T-helper 2 cell (primary cell): ENCODE measurements around the gene AFF2.

ENCODE experiments used
- DNase-seq, 5 experiments: peaks; one replicate each; pipeline versions ENCODE4 v3.0.0 to v3.0.0-alpha.2; 2012 to 2022

AFF2 gene

GRCh38 chrX:149032449-149032848 is 532.0 kb downstream of the AFF2 start:
- no peak for DNase-seq

DNA sequence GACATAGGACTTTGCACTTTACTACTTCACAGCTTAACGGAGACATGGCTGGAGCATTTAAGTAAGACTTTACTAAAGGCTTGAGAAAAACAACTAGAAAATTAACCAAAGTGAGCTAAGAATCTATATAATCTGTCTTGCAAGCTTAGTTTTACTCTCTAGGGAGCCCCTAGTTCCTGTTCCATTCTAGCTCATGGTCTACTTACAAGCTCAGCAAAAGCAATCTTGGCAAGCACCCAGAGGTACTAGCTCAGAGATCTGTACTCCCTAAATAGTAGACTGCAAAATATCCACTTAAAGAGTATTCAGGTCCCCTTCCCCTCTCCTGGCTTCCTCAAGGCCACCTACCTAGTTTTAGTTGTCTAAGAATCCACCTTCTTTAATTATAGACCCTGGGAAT is 535.7 kb downstream of the AFF2 start:
- DNase-seq = no peak

GRCh38 chrX:149037281-149037870 is 537.0 kb downstream of the AFF2 start:
- no peak for DNase-seq

DNA sequence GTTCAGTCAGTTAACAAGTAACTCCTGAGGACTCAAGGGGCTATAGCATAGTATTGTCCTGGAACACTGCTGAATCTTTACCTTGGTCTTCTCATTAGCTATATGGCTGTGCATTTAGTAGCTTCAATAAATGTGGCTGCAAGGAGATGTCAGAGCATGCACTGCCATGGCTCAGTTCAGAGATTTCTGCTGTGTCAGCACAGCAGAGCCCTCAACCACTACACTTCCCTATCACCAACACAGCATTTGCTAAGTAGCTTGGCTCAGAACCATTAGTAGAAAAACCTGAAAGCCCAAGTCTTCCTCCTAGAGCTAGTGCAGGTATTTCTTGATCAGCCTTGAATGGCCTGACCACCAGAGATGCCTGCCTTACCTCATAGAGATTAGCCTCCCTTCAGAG is 538.6 kb downstream of the AFF2 start:
- no peak for DNase-seq

DNA sequence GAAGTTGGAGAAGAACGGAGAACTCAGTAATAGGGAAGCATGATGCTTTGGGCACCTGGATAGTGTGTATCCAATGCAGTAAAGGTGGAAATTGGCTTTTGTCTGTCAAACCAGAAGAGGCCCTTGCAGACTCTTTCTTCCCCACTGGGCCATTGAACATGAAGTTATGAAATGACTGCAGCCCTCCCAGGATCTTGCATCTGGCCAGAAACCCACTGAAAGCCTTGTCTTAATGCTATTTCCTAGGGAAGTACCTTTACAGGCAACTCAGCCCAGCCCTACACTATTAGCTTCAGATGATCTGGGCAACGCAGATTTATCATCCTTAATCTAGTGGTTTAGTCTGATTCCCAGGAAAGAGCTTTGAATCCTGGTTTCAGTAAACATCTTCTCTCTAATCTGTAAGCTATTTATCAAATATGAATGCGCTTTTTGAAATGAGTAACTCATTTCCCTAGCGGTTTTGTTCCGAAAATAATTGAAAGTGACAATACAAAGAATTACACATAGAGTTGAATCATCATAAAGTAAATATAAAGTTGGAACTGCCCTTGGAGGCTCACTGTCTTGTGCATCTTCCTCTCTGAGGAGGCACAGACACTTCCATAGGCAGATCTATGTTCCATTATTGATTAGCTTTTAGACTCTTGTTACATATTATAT is 540.6 kb downstream of the AFF2 start:
- DNase-seq = no peak

DNA sequence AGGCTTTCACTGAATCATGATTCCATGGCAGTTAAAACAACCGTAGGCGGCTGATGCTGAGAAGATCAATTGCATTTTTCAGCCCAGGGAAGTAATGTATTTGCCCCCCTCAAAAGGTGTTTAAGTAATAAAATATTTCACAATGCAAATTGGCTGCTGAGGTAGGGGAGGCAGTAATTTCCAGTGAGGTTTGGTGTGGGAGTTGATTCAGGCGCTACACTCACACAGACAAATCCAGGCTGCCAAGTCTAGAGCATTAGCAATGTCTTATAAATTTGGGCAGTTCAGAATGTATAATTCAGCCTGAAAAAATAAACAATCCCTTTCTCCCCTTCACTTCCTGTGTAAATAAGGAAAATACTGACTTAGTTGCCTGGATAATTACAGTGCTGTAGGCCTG is 543.0 kb downstream of the AFF2 start:
- DNase-seq = no peak

DNA sequence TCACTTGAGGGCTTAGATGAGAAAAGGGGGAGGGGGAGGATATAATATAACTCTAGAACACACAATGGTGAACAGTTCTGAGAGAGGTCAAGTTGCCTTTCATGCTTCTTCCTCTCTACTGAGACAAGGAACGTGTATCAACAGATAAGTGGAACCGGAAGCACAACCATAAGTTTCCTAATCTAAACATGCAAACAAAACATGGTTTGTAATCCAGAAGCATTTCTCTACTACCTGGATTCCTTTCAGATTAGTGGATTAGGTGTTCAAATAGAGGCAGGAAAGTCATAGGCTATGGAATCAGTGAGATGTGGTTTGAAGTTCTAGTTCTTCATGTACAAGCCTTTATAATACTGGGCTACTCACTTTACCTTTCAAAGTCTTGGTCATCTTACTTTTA is 544.1 kb downstream of the AFF2 start:
- no peak for DNase-seq

DNA sequence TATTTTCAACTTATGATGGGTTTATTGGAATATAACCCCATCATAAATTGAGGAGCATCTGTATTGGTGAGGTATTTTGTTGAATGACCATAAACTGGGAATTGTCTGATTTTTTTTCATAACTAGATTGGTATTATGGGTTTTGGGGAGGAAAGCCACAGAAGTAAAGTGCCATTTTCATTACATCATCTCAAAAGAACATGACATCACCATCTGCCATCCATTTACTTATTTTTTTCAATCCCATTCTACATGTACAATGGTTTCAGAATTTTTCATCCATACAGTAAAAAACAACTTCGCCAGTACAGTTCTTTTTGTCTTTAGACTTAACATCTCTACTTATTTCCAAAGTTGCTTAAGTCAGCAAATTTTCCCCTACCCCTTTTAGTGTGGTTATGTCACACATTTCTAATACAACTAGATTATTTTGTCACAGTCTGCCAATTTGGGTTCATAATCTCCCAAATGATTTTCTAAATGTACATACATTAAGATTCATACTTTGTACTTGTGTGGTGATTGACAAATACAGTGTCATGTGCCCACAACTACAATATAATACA is 545.3 kb downstream of the AFF2 start:
- no peak for DNase-seq
